H1 (cell line): ENCODE results near the gene HIVEP2. TPM values are rescaled to one million over a fixed set of nuclear protein-coding genes. Genes with fewer than 3 reads are reported as not detected.

Experiments
- ATF2 ChIP-seq: IDR thresholded peaks from 2 replicates; pipeline ENCODE4 v1.6.1; 2012; ENCODE audit warnings: low read length, inconsistent platforms
- CHD1 ChIP-seq: IDR thresholded peaks from 2 replicates; pipeline ENCODE4 v1.6.1; 2012; ENCODE audit warnings: low read depth, low read length, improper control_type of control experiment
- CTCF ChIP-seq, 3 experiments: IDR thresholded peaks; 1 replicate in 2 of 3; 2 replicates in 1 of 3; pipeline versions ENCODE4 v1.5.1 to v1.6.1; 2011; ENCODE audit warnings: low read length in 3 of 3, mild to moderate bottlenecking in 3 of 3, inconsistent platforms in 2 of 3, low read depth in 1 of 3, moderate library complexity in 1 of 3; ENCODE audit not compliant: insufficient read depth in 1 of 3; ENCODE audit errors: control extremely low read depth in 1 of 3
- E2F6 ChIP-seq: IDR thresholded peaks from 2 replicates; pipeline ENCODE4 v1.6.1; 2012; ENCODE audit warnings: inconsistent platforms
- EGR1 ChIP-seq: IDR thresholded peaks from 2 replicates; pipeline ENCODE4 v1.6.1; 2011; ENCODE audit warnings: low read depth, low read length, borderline replicate concordance
- JUND ChIP-seq: IDR thresholded peaks from 2 replicates; pipeline ENCODE4 v1.6.1; 2011; ENCODE audit warnings: mild to moderate bottlenecking, improper control_type of control experiment, low read length
- KDM4A ChIP-seq: IDR thresholded peaks from one replicate; pipeline ENCODE4 v1.7.1; 2012; ENCODE audit warnings: low read depth, mild to moderate bottlenecking, moderate library complexity, low read length, inconsistent platforms; ENCODE audit not compliant: severe bottlenecking
- MAFK ChIP-seq: IDR thresholded peaks from 2 replicates; pipeline ENCODE4 v1.6.1; 2012; ENCODE audit warnings: low read depth, mild to moderate bottlenecking, improper control_type of control experiment, low read length
- RFX5 ChIP-seq: IDR thresholded peaks from 2 replicates; pipeline ENCODE4 v1.6.1; 2011; ENCODE audit warnings: low read depth, low read length, improper control_type of control experiment, borderline replicate concordance
- RNF2 ChIP-seq: fragments of 200-900, 300-1000 bp; sonication (generic); IDR thresholded peaks from 2 replicates; pipeline ENCODE4 v1.7.1; 2016; ENCODE audit warnings: borderline replicate concordance, low read depth, mild to moderate bottlenecking, antibody characterized with exemption, low read length; ENCODE audit not compliant: poor library complexity, severe bottlenecking; ENCODE audit errors: missing control alignments
- RXRA ChIP-seq: IDR thresholded peaks from 2 replicates; pipeline ENCODE4 v1.6.1; 2011; ENCODE audit warnings: low read depth, mild to moderate bottlenecking, low read length, moderate library complexity; ENCODE audit not compliant: insufficient read depth
- SIN3A ChIP-seq, 2 experiments: IDR thresholded peaks in 1 of 2; conservative IDR thresholded peaks in 1 of 2; 2 replicates each; pipeline ENCODE4 v1.6.1; 2011 to 2012; ENCODE audit warnings: low read length in 2 of 2, improper control_type of control experiment in 1 of 2, low read depth in 1 of 2, mild to moderate bottlenecking in 1 of 2
- SIRT6 ChIP-seq: IDR thresholded peaks from one replicate; pipeline ENCODE4 v1.7.1; 2012; ENCODE audit warnings: low read length, inconsistent platforms
- SP2 ChIP-seq: IDR thresholded peaks from 2 replicates; pipeline ENCODE4 v1.6.1; 2012; ENCODE audit warnings: mild to moderate bottlenecking, low read length, inconsistent platforms
- TAF1 ChIP-seq: IDR thresholded peaks from 2 replicates; pipeline ENCODE4 v1.6.1; 2011; ENCODE audit warnings: mild to moderate bottlenecking, low read depth, low read length
- TEAD4 ChIP-seq: IDR thresholded peaks from 2 replicates; pipeline ENCODE4 v1.6.1; 2012; ENCODE audit warnings: low read depth, low read length, inconsistent platforms, mixed read lengths
- USF2 ChIP-seq: IDR thresholded peaks from 2 replicates; pipeline ENCODE4 v1.6.1; 2011; ENCODE audit warnings: low read length, improper control_type of control experiment
- polyA plus RNA-seq, 7 experiments: library from polyadenylated mRNA; depleted of rRNA in 3 of 7; stranded (reverse) in 5 of 7; unstranded in 2 of 7; fragments of >200 nt in 5 of 7; fragments of 200-250 nt in 2 of 7; gene quantifications; 1 replicate in 5 of 7; 2 replicates in 1 of 7; 4 replicates in 1 of 7; pipeline versions ENCODE4 v1.2.1 to v1.2.3, GENCODE V29; 2011 to 2013; ENCODE audit warnings: missing spikeins in 2 of 7, mixed read lengths in 2 of 7
- total RNA-seq: library from RNA; stranded (reverse); fragmentation: NEBNext Ultra II Directional; extraction: Animal tissue kit (Norgen Biotek cat#: 25700); gene quantifications from 2 replicates; pipeline ENCODE4 v1.2.1, GENCODE V29; 2021

Gene HIVEP2
- total and polyA plus RNA-seq, 2 of the 8 experiments (the other 6 are each of a cell fraction or from before 2014, with no cell fraction given): 2.2 to 6.1 TPM

- TF ChIP-seq E2F6: no peak
- no peak for TF ChIP-seq MAFK
- peak; percentile 75 for TF ChIP-seq KDM4A
- no peak for TF ChIP-seq SP2
- TF ChIP-seq RFX5: no peak
- no peak for TF ChIP-seq ATF2
- TF ChIP-seq JUND: no peak
- TF ChIP-seq USF2: no peak
- no peak for TF ChIP-seq SIRT6
- TF ChIP-seq CTCF (IDR thresholded peaks at IDR 0.05; ENCODE audit: control extremely low read depth in 1 of 3, insufficient read depth in 1 of 3, low read depth in 1 of 3, low read length in 3 of 3): no peak
- TF ChIP-seq SIN3A (conservative IDR thresholded peaks at IDR 0.05 in 1 of 2, IDR thresholded peaks at IDR 0.05 in 1 of 2; ENCODE audit: low read depth in 1 of 2, low read length in 2 of 2): 0 out of 4 replicates have a peak, but pooled peaks of 1 of the 2 experiments have one; percentile 54
- peak; percentile 6; the same call in 1 of the 2 replicates for TF ChIP-seq EGR1
- TF ChIP-seq RNF2: no peak
- TF ChIP-seq RXRA: no peak
- TF ChIP-seq TAF1: peak; percentile 51; the same call in 1 of the 2 replicates
- TF ChIP-seq CHD1: no peak
- no peak for TF ChIP-seq TEAD4
Observed at GRCh38 chr6:142926494-142927270, 18.3 kb downstream of the HIVEP2 start (continued).
